Prostate gland (tissue), 2 donors: ENCODE results near the gene GNB1. TPM values are rescaled to one million over a fixed set of nuclear protein-coding genes. Genes with fewer than 3 reads are reported as not detected.

ENCODE experiments used
- DNase-seq: peaks from one replicate; pipeline ENCODE4 v3.0.0-alpha.2; 2019; ENCODE audit warnings: low spot score
- H3K27ac ChIP-seq, 2 donors: fragments of 200-600 bp; sonication (generic); 2 replicates each; pipeline ENCODE4 v1.5.1; 2017 to 2019
- H3K27me3 ChIP-seq: fragments of 200-600 bp; sonication (generic); replicated peaks from 2 replicates; pipeline ENCODE4 v1.5.1; 2019; ENCODE audit not compliant: insufficient read depth
- H3K36me3 ChIP-seq, 2 donors: fragments of 200-600 bp; sonication (generic); 1 replicate in 1 of 2; 2 replicates in 1 of 2; pipeline versions ENCODE4 v1.5.1 to v1.8.1; 2017 to 2019
- H3K4me1 ChIP-seq: fragments of 200-600 bp; sonication (generic); replicated peaks from 2 replicates; pipeline ENCODE4 v1.5.1; 2019
- H3K4me3 ChIP-seq, 2 donors: fragments of 200-600 bp; sonication (generic); 2 replicates each; pipeline ENCODE4 v1.5.1; 2017 to 2019
- H3K9me3 ChIP-seq: fragments of 200-600 bp; sonication (generic); 2 replicates; pipeline ENCODE4 v1.5.1; 2017
- CTCF ChIP-seq, 4 experiments: fragments of 200-600 bp in 2 of 4; fragments of 450-650 bp in 2 of 4; sonication (generic) in 2 of 4; IDR thresholded peaks; 1 replicate in 3 of 4; 2 replicates in 1 of 4; pipeline ENCODE4 v1.5.1; 2016 to 2019; ENCODE audit warnings: antibody characterized with exemption in 4 of 4, mild to moderate bottlenecking in 2 of 4, moderate library complexity in 2 of 4
- POLR2A ChIP-seq: fragments of 450-650 bp; IDR thresholded peaks from one replicate; pipeline ENCODE4 v1.6.1; 2016; ENCODE audit warnings: antibody characterized with exemption, mild to moderate bottlenecking
- POLR2AphosphoS5 ChIP-seq: sonication (generic); formaldehyde crosslinking; IDR thresholded peaks from one replicate; pipeline ENCODE4 v1.6.1; 2017; ENCODE audit warnings: antibody characterized with exemption
- WGBS: methylation state at CpG from one replicate; pipeline ENCODE4 v1.1.5; 2018; 5-methylcytosine and 5-hydroxymethylcytosine counted together
- intact Hi-C: fragments of 100-400 bp; cut with DNase I; formaldehyde crosslinking; loops from one replicate; pipeline ENCODE4 v1.14.2; 2022
- total RNA-seq, 2 donors: library from RNA; depleted of rRNA; stranded (reverse); fragments of >200 nt; gene quantifications; one replicate each; pipeline ENCODE4 v1.1.0, GENCODE V29; 2016

Gene GNB1
- total RNA-seq, 2 donors from 2014 or later, result 163 to 233 TPM

GRCh38 chr1:1852619-1853414 is 38.1 kb downstream of the GNB1 start:
- no peaks in the 10 kb centered on the region for H3K27me3 ChIP-seq
- 79% methylated on average over 10 of the region's 10 CpGs for WGBS
- H3K9me3 ChIP-seq, result no peaks in the 10 kb centered on the region
- peak overlapping the region in 1 of 2 donors; percentile 24 for H3K27ac ChIP-seq
- TF ChIP-seq POLR2AphosphoS5, result no peak
- TF ChIP-seq POLR2A, result no peak
- H3K36me3 ChIP-seq, result no peaks in the 10 kb centered on the region
- H3K4me3 ChIP-seq, result no peak overlapping the region
- intact Hi-C loops, result no loop called here
- DNase-seq, result no peak
- peaks cover 4% of the 10 kb centered on the region for H3K4me1 ChIP-seq

DNA sequence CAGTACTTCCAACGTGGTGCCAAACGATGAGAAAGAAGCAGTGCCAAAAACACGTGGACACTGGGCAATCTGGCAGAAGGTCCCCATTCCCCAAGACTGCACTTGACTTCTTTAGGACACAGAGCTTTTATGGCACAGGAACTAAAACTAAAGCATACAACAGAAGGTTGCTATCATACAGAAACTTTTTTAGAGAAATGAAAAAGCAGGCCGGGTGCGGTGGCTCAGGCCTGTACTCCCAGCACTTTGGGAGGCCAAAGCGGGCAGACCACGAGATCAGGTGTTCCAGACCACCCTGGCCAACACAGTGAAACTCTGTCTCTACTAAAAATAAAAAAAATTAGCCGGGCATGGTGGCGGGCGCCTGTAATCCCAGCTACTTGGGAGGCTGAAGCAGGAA is 43.0 kb downstream of the GNB1 start:
- TF ChIP-seq CTCF (IDR thresholded peaks at IDR 0.05), result no peak
- no peak for TF ChIP-seq POLR2AphosphoS5
- no peak for TF ChIP-seq POLR2A
- Histone ChIP-seq H3K27me3 (no peaks in the 10 kb centered on the region), H3K36me3 (no peaks in the 10 kb centered on the region), H3K4me3 (no peak overlapping the region), H3K9me3 (no peaks in the 10 kb centered on the region), H3K27ac (peak overlapping the region; percentile 53 to 60), H3K4me1 (no peaks in the 10 kb centered on the region)
- intact Hi-C loops, result no loop called here
- no peak for DNase-seq
- WGBS, result 66% methylated on average over 10 of the region's 10 CpGs

DNA sequence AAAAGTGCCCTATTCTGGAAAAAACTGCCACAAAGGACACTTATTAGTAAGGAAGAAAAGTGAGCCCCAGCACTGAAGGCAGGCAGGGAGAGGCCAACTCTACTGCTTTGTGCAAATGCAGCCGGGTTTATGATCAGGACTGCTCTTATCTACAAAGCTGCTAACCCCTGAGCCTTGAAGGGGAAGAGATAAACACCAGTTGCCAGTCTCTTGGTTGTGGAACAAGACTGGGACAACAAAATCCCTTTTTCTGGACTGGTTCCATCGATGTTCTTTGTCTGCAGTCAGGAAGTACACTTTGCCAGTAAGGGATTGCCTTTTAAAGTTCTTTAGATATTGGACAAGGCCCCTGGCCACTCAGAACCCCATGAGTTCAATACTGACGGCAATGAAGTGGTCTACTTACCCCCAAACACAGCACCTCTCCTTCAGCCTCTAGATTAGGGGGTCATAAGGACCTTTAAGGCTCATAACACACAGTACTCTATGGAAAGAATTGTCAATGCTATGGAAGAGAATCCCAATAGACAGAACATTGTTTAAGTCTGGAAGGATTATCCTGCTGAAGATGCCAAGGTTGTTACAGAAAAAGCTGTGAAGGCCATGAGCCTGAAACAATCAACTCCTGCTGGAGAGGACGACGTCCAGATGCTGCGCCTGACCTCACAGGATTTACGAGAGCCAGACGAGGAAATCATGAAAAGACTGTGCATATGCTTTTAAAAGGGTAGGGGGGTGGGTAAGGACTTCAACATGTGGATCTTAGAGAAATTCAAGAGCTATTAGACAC is 43.6 kb downstream of the GNB1 start:
- TF ChIP-seq POLR2AphosphoS5 (peak; percentile 33), POLR2A (no peak)
- WGBS, result 28% methylated on average over 8 of the region's 8 CpGs
- Histone ChIP-seq H3K27me3 (no peaks in the 10 kb centered on the region), H3K4me1 (no peaks in the 10 kb centered on the region), H3K27ac (peak overlapping the region; percentile 53 to 60), H3K36me3 (no peaks in the 10 kb centered on the region), H3K9me3 (no peaks in the 10 kb centered on the region), H3K4me3 (no peak overlapping the region)
- DNase-seq, result peak; percentile 27
- intact Hi-C loops, result no loop called here

DNA sequence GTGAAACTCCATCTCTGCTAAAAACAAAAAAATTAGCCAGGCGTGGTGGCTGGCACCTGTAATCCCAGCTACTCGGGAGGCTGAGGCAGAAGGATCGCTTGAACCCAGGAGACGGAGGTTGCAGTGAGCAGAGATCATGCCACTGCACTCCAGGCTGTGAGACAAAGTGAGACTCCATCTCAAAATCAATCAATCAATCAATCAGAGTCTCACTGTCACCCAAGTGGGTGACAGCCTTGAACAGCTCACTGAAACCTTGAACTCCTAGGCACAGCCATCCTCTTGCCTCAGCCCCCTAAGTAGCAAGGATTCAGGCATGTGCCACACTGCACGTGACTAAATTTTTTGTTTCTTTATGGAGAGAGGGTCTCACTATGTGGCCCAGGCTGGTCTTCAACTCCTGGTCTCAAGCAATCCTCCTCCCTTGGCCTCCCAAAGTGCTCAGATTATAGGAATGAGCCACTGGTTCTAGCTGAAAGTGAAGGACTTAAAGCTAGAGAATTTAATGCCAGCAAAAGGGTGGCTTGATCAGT is 44.4 kb downstream of the GNB1 start:
- Histone ChIP-seq H3K9me3 (no peaks in the 10 kb centered on the region), H3K4me3 (no peak overlapping the region), H3K36me3 (no peaks in the 10 kb centered on the region), H3K27ac (peak overlapping the region; percentile 53 to 60), H3K4me1 (no peaks in the 10 kb centered on the region), H3K27me3 (no peaks in the 10 kb centered on the region)
- TF ChIP-seq POLR2AphosphoS5, result no peak
- no peak for TF ChIP-seq POLR2A
- intact Hi-C loops, result no loop called here
- 97% methylated on average over 5 of the region's 5 CpGs for WGBS
- no peak for DNase-seq

DNA sequence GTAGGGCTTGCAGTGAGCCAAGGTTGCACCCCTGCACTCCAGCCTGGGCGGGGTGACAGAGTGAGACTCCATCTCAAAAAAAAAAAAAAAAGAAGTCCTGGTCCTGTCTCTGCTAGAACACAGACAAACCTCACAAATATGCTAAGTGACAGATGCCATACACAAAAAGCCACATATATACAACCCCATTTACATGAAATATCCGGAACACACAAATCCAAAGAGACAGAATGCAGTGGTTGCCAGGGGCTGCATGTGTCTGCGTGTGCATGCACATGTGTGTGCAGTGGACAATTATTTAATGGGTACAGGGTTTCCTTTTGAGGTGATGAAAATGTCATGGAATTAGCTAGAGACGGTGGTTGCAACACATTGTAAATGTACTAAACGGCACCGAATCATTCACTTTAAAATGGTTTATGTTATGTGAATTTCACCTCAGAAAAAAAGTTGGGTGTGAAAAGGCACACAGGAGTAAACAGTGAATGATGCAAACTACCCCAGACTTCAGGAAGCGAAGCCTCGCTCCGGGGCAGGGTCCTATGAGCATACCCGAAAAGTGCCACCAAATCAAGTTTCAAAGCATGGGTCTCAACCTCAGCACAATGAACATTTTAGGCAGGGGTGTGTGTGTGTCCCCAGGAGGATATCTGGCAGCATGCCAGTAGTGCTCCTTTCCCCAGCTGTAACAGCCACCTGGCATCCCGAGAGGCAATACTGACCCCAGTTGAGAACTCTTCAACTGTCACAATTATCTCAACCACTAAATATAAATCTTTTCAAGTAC is 48.3 kb downstream of the GNB1 start:
- Histone ChIP-seq H3K36me3 (no peaks in the 10 kb centered on the region), H3K9me3 (no peaks in the 10 kb centered on the region), H3K4me3 (no peak overlapping the region), H3K27ac (no peak overlapping the region), H3K4me1 (peaks cover 5% of the 10 kb centered on the region), H3K27me3 (no peaks in the 10 kb centered on the region)
- WGBS, result 72% methylated on average over 11 of the region's 11 CpGs
- DNase-seq, result no peak
- intact Hi-C loops, result no loop called here
- TF ChIP-seq POLR2A, result no peak
- no peak for TF ChIP-seq CTCF (IDR thresholded peaks at IDR 0.05)
- no peak for TF ChIP-seq POLR2AphosphoS5
